HG03039 (cell line): ENCODE data around the gene ABCA3.
"Not testable (repeated sequence)": the region's sequence is repeated elsewhere in the genome, so short reads cannot be mapped to it uniquely, and the experiment has no call there.

Experiments
- ATAC-seq: cut with Tn5 transposase; IDR thresholded peaks from one replicate; pipeline ENCODE4 v1.9.1; 2021; ENCODE audit warnings: mild to moderate bottlenecking, moderate library complexity; ENCODE audit not compliant: unreplicated experiment

ABCA3 gene

GRCh38 chr16:2340564-2341455 is at the start of gene ABCA3:
ABCA3 (minus strand) TSS chr16:2340728; CDS start chr16:2326466, 14,262 bp downstream.
- peak; percentile 71 for ATAC-seq

GRCh38 chr16:2388875-2389433 is 48.4 kb upstream of the ABCA3 start:
- no peak for ATAC-seq

- ATAC-seq = no peak
These were observed 47.8 kb upstream of the ABCA3 start for GRCh38 chr16:2388139-2388874.

- ATAC-seq = no peak
These were observed 46.5 kb upstream of the ABCA3 start for GRCh38 chr16:2386990-2387389.

- ATAC-seq = not testable (repeated sequence)
These were observed 45.5 kb upstream of the ABCA3 start for GRCh38 chr16:2385982-2386381.

- ATAC-seq = no peak
These were observed 44.8 kb upstream of the ABCA3 start for GRCh38 chr16:2385190-2385836.

- ATAC-seq = no peak
These were observed 43.9 kb upstream of the ABCA3 start for GRCh38 chr16:2384426-2384825.

GRCh38 chr16:2383501-2383900 is 43.0 kb upstream of the ABCA3 start:
- no peak for ATAC-seq

GRCh38 chr16:2374644-2375043 is 34.1 kb upstream of the ABCA3 start:
- ATAC-seq = no peak

GRCh38 chr16:2373176-2373575 is 32.6 kb upstream of the ABCA3 start:
- ATAC-seq = no peak

- ATAC-seq = no peak
These were observed 32.2 kb upstream of the ABCA3 start for GRCh38 chr16:2372684-2373083.

GRCh38 chr16:2371421-2371820 is 30.9 kb upstream of the ABCA3 start:
- no peak for ATAC-seq

GRCh38 chr16:2370721-2371120 is 30.2 kb upstream of the ABCA3 start:
- ATAC-seq = no peak

GRCh38 chr16:2366660-2367309 is 26.3 kb upstream of the ABCA3 start:
- ATAC-seq = no peak

GRCh38 chr16:2365397-2366294 is 25.1 kb upstream of the ABCA3 start:
- no peak for ATAC-seq

GRCh38 chr16:2364638-2365210 is 24.2 kb upstream of the ABCA3 start:
- ATAC-seq = no peak

GRCh38 chr16:2362218-2362617 is 21.7 kb upstream of the ABCA3 start:
- no peak for ATAC-seq

GRCh38 chr16:2361129-2361528 is 20.6 kb upstream of the ABCA3 start:
- no peak for ATAC-seq

GRCh38 chr16:2359919-2360318 is 19.4 kb upstream of the ABCA3 start:
- ATAC-seq = no peak
